ENCODE measurements around the gene SERINC5. TPM values are rescaled to one million over a fixed set of nuclear protein-coding genes. Genes with fewer than 3 reads are reported as not detected.

SERINC5 gene
- total RNA-seq, 1 experiment from 2014 or later, result 52.3 TPM

DNA sequence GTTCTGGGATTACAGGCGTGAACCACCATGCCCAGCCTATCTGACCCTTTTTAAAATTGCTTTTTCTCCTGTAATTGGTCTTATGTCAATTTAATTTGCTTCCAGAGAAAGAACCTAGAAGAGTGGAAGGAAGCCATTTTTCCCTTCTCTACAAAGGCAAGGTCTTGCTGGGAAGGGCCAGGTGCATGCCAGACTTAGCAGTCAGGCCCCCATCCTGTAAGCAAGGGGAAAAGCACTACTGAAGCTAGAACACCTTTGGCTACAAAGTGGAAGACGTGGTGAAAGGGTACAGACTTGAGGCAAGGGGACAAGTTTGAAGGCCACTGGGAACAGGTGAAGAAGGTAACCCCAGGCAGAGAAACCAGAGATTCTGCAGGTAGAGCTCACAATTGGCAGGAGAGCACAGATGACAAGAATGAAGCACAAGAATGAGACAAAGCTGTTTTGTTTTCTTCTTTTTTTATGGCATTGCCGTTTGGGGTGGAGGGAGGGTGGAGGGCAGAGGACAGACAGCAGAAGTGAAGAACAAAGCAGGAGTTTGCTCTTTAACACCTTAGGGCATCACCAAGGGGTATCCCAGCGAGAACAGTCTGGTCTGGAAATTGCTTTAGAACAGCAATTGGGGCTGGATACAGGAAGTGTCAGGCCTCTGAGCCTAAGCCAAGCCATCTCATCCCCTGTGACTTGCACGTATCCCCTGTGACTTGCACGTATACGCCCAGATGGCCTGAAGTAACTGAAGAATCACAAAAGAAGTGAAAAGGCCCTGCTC lies 72.9 kb downstream of the SERINC5 start:
- H3K23ac ChIP-seq (ENCODE audit: insufficient read length, low read depth, low read length), result no peak overlapping the region
- H3K56ac ChIP-seq (ENCODE audit: insufficient read length, low read depth, low read length), result no peak overlapping the region
- TF ChIP-seq, protein P1, sequence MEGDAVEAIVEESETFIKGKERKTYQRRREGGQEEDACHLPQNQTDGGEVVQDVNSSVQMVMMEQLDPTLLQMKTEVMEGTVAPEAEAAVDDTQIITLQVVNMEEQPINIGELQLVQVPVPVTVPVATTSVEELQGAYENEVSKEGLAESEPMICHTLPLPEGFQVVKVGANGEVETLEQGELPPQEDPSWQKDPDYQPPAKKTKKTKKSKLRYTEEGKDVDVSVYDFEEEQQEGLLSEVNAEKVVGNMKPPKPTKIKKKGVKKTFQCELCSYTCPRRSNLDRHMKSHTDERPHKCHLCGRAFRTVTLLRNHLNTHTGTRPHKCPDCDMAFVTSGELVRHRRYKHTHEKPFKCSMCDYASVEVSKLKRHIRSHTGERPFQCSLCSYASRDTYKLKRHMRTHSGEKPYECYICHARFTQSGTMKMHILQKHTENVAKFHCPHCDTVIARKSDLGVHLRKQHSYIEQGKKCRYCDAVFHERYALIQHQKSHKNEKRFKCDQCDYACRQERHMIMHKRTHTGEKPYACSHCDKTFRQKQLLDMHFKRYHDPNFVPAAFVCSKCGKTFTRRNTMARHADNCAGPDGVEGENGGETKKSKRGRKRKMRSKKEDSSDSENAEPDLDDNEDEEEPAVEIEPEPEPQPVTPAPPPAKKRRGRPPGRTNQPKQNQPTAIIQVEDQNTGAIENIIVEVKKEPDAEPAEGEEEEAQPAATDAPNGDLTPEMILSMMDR (conservative IDR thresholded peaks at IDR 0.05), result no peak
- no peaks in the 10 kb centered on the region for H3K23me2 ChIP-seq (ENCODE audit: insufficient read length, low read depth, low read length, poor library complexity, severe bottlenecking)
- H4K8ac ChIP-seq (replicated peaks; ENCODE audit: insufficient read length, low read depth, low read length), result no peak overlapping the region
- peak overlapping the region; percentile 8 for H3K9ac ChIP-seq (ENCODE audit: extremely low read depth, insufficient read length, low read length)
- peak overlapping the region; percentile 99 for H3K27ac ChIP-seq (ENCODE audit: insufficient read length, low read depth, low read length)
- H2AK5ac ChIP-seq (ENCODE audit: insufficient read length, low read length), result peak overlapping the region; percentile 83
- no peaks in the 10 kb centered on the region for H3K9me3 Mint-ChIP-seq
- peak overlapping the region; percentile 6 for H3K4ac ChIP-seq (ENCODE audit: low read depth, low read length)
- H4K5ac ChIP-seq (ENCODE audit: insufficient read length, low read depth, low read length), result no peak overlapping the region
- H3K4me2 ChIP-seq (ENCODE audit: insufficient read depth, insufficient read length, low read length), result no peak overlapping the region
- H3K36me3 Mint-ChIP-seq (ENCODE audit: insufficient read depth in 1 of 3, low read depth in 3 of 3), result peaks cover 0 to 3% (median 0%) of the 10 kb centered on the region in 3 experiments; a peak in 2 of 7 replicates
- no peaks in the 10 kb centered on the region for H3K27me3 Mint-ChIP-seq (ENCODE audit: low read depth)
- peaks cover 8% of the 10 kb centered on the region; the same call in 1 of the 2 replicates for H3K79me2 ChIP-seq (ENCODE audit: insufficient read depth, low read length)
- H3K27ac Mint-ChIP-seq, result peak overlapping the region; percentile 93 to 97 (median 96)
- no CpG with 5 or more reads among the region's 7 CpGs for WGBS (ENCODE audit: extremely low coverage, insufficient read length, low lambda C conversion rate)
- peak overlapping the region; percentile 12 to 45; a peak in 4 of 5 replicates for H3K4me3 Mint-ChIP-seq
- H3K14ac ChIP-seq (ENCODE audit: insufficient read depth, low read length), result peak overlapping the region; percentile 59; the same call in 1 of the 2 replicates
- H2BK5ac ChIP-seq (ENCODE audit: insufficient read length, low read length), result peak overlapping the region; percentile 4
- no peak overlapping the region; the same call in 1 of the 2 replicates for H2BK15ac ChIP-seq (ENCODE audit: low read depth, low read length)
- no peaks in the 10 kb centered on the region for H3K27me3 ChIP-seq (ENCODE audit: insufficient read depth, low read length)
- H3K79me1 ChIP-seq (ENCODE audit: insufficient read depth, low read depth, low read length, poor library complexity, severe bottlenecking), result no peaks in the 10 kb centered on the region
- H3K4me1 Mint-ChIP-seq, result peaks cover 66 to 72% of the 10 kb centered on the region in 2 experiments
- H3K9me3 ChIP-seq (ENCODE audit: control insufficient read depth, low read depth, low read length), result no peaks in the 10 kb centered on the region
- H2BK12ac ChIP-seq (ENCODE audit: insufficient read length, low read depth, low read length), result peak overlapping the region; percentile 89
- no peak overlapping the region for H3T11ph ChIP-seq (ENCODE audit: low read length)
- peak overlapping the region; percentile 12 for H3K18ac ChIP-seq (ENCODE audit: insufficient read length, low read depth, low read length)
- peak overlapping the region; percentile 28 for H4K91ac ChIP-seq (ENCODE audit: insufficient read length, low read depth, low read length)
- no peak overlapping the region for H2BK120ac ChIP-seq (ENCODE audit: low read depth, low read length, poor library complexity, severe bottlenecking)
- H3K4me1 ChIP-seq (ENCODE audit: insufficient read depth, low read length), result peaks cover 22% of the 10 kb centered on the region
- no peaks in the 10 kb centered on the region for H4K20me1 ChIP-seq (ENCODE audit: control insufficient read depth, insufficient read depth, insufficient read length)
- no peak overlapping the region for H2AFZ ChIP-seq (ENCODE audit: low read length)
- DNase-seq, result peak; percentile 86
- H2BK20ac ChIP-seq (ENCODE audit: low read depth, low read length, poor library complexity, severe bottlenecking), result no peak overlapping the region

Measured in H9 (cell line).